Osteocyte (in vitro differentiated cells): ENCODE measurements around the gene COTL1. TPM values are rescaled to one million over a fixed set of nuclear protein-coding genes. Genes with fewer than 3 reads are reported as not detected.

Source experiments
- DNase-seq: peaks from one replicate; pipeline ENCODE4 v3.0.0; 2021; ENCODE audit warnings: mixed read lengths; ENCODE audit not compliant: unreplicated experiment; ENCODE audit errors: extremely low spot score
- H3K27ac Mint-ChIP-seq: one replicate; pipeline ENCODE4 v1.8.0; 2021; ENCODE audit warnings: mild to moderate bottlenecking, mixed read lengths; ENCODE audit not compliant: unreplicated experiment
- H3K27me3 Mint-ChIP-seq: one replicate; pipeline ENCODE4 v1.8.0; 2021; ENCODE audit warnings: mixed read lengths; ENCODE audit not compliant: unreplicated experiment
- H3K36me3 Mint-ChIP-seq: one replicate; pipeline ENCODE4 v1.8.0; 2021; ENCODE audit warnings: mixed read lengths; ENCODE audit not compliant: unreplicated experiment
- H3K4me1 Mint-ChIP-seq: one replicate; pipeline ENCODE4 v1.8.0; 2021; ENCODE audit warnings: mixed read lengths; ENCODE audit not compliant: unreplicated experiment
- H3K4me3 Mint-ChIP-seq: one replicate; pipeline ENCODE4 v1.8.0; 2021; ENCODE audit warnings: mild to moderate bottlenecking, moderate library complexity, mixed read lengths; ENCODE audit not compliant: unreplicated experiment
- H3K9me3 Mint-ChIP-seq: one replicate; pipeline ENCODE4 v1.8.0; 2021; ENCODE audit warnings: mixed read lengths; ENCODE audit not compliant: unreplicated experiment
- total RNA-seq: library from RNA; stranded (reverse); gene quantifications from 2 replicates; pipeline ENCODE4 v1.2.1, GENCODE V29; 2021
- TF ChIP-seq, protein P1 (sequence below): fragments of 200-600 bp; sonication (generic); IDR thresholded peaks from 2 replicates; pipeline ENCODE4 v1.5.0; 2021; ENCODE audit warnings: antibody characterized with exemption, mild to moderate bottlenecking, moderate library complexity

The COTL1 gene
- total RNA-seq, 1 donor from 2014 or later: 103 TPM

DNA sequence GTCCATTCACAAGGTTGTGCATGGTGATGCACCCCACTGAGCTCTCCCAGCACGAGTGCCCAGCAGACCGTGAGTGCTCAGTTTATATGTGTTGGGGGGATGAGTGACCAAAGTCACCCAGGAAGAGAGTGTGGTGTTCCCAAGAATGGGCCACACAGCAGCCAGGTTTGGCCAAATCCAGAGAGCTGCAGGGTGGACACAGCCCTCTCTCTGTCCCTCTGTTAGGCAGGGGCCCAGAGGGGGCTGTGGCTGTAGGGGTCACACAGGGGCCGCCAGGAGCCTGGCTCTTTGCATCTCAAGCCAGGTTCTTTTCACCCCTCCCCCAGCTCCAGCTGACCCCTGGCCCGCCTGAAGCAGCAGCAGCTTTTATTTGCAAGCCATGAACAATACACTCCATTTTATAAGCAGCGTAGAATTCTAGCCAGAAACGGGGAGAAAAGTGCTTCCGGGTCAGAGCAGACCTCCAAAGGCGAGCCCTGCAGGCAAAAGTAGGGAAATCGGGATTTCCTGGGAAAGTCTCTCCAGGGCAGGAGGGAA, 13.3 kb downstream of the COTL1 start:
- no peaks in the 10 kb centered on the region for H3K9me3 Mint-ChIP-seq
- H3K27me3 Mint-ChIP-seq: no peaks in the 10 kb centered on the region
- H3K4me1 Mint-ChIP-seq: peaks cover 46% of the 10 kb centered on the region
- no peak overlapping the region for H3K4me3 Mint-ChIP-seq
- no peak for DNase-seq
- H3K27ac Mint-ChIP-seq: peak overlapping the region; percentile 81
- H3K36me3 Mint-ChIP-seq: peaks cover 4% of the 10 kb centered on the region
- TF ChIP-seq, protein P1, sequence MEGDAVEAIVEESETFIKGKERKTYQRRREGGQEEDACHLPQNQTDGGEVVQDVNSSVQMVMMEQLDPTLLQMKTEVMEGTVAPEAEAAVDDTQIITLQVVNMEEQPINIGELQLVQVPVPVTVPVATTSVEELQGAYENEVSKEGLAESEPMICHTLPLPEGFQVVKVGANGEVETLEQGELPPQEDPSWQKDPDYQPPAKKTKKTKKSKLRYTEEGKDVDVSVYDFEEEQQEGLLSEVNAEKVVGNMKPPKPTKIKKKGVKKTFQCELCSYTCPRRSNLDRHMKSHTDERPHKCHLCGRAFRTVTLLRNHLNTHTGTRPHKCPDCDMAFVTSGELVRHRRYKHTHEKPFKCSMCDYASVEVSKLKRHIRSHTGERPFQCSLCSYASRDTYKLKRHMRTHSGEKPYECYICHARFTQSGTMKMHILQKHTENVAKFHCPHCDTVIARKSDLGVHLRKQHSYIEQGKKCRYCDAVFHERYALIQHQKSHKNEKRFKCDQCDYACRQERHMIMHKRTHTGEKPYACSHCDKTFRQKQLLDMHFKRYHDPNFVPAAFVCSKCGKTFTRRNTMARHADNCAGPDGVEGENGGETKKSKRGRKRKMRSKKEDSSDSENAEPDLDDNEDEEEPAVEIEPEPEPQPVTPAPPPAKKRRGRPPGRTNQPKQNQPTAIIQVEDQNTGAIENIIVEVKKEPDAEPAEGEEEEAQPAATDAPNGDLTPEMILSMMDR: no peak

DNA sequence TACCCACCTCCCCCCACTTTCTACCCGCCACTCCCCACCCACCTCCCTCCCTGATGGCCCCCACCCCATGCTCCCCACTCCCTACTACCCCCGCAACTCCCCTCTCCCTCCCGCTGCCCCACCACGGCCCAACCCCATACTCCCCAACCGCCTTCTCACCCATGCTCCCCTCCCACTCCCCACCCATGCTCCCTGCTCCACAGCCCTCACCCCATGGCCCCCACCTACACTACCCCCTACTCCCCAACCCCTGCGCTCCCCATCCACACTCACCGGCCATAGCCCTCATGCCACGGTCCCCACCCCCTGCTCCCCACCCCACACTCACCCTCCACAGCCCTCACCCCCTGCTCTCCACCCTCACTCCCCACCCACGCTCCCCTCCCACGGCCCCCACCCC, 13.9 kb downstream of the COTL1 start:
- H3K9me3 Mint-ChIP-seq: no peaks in the 10 kb centered on the region
- TF ChIP-seq, protein P1: no peak
- H3K27me3 Mint-ChIP-seq: no peaks in the 10 kb centered on the region
- H3K4me1 Mint-ChIP-seq: peaks cover 52% of the 10 kb centered on the region
- peak overlapping the region; percentile 81 for H3K27ac Mint-ChIP-seq
- no peak overlapping the region for H3K4me3 Mint-ChIP-seq
- peaks cover 4% of the 10 kb centered on the region for H3K36me3 Mint-ChIP-seq
- no peak for DNase-seq

DNA sequence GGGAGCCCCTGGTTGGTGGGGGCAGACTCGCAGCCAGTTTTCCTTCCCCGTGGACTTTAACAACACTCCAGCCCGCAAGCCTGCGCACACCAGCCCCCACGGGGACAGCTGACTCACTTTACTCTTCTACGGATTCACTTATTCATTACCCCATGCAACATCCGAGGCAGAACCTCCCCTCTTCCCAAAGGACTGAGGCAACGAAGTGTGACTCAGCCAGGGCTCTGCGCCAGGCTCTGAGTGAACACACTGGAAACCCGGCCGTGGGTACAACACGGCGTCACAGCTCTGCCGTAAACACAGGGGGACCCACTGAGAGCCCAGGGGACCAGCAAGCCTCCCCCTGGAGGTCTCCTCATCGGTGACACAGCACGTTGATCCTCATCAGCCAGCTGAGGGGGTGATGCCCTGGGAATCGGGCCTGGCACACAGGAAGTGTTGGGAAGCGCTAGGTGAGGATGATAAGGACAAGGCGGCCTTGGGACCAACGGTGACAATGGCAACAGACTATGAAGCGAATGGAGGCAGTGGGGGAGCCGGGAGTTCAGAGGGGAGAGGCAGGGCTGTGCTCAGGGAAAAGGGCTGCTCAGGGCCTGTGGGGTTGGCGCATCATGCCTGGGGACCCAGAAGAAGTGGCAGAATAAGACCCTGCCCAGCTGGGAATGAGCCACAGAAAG, 14.6 kb downstream of the COTL1 start:
- peak overlapping the region; percentile 96 for H3K27ac Mint-ChIP-seq
- TF ChIP-seq, protein P1: no peak
- no peaks in the 10 kb centered on the region for H3K9me3 Mint-ChIP-seq
- no peaks in the 10 kb centered on the region for H3K27me3 Mint-ChIP-seq
- H3K4me1 Mint-ChIP-seq: peaks cover 54% of the 10 kb centered on the region
- H3K4me3 Mint-ChIP-seq: peak overlapping the region; percentile 49
- DNase-seq: peak; percentile 90
- H3K36me3 Mint-ChIP-seq: peaks cover 4% of the 10 kb centered on the region

DNA sequence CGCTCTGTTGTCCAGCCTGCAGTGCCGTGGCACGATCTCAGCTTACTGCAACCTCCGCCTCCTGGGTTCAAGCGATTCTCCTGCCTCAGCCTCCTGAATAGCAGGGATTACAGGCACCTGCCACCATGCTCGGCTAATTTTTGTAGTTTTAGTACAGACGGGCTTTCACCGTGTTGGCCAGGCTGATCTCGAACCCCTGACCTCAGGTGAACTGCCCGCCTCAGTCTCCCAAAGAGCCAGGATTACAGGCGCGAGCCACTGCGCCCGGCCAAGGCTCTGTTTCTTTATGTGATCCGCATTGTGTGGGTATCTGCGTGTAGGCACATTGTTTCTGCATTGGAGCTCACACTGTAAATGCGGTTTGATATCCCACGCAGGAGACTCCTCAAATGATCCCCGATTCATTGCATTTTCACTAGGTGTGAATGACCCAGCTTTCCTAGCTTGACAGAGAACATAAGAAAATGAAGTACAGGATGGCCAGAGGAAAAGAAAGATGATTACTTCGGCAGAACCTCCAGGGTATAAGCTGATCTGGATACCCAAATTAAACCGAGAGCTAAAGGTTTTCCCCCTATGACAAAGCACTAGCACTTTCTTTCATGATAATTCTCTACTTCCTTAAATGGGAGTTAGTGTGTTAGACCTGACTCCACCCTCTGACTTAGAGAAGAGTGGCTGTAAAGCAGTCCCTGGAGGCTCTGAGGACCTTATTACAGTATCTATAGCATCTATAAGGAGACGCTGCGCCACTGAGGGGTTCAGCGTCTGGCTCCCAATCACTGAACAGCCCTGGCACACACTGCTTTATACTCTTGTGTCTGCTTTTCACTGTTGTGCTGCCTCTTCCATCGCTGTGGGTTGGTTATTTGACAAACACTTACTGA, 17.3 kb downstream of the COTL1 start:
- H3K27ac Mint-ChIP-seq: peak overlapping the region; percentile 94
- no peaks in the 10 kb centered on the region for H3K27me3 Mint-ChIP-seq
- peaks cover 3% of the 10 kb centered on the region for H3K36me3 Mint-ChIP-seq
- H3K9me3 Mint-ChIP-seq: no peaks in the 10 kb centered on the region
- TF ChIP-seq, protein P1: no peak
- H3K4me3 Mint-ChIP-seq: no peak overlapping the region
- DNase-seq: no peak
- peaks cover 71% of the 10 kb centered on the region for H3K4me1 Mint-ChIP-seq
